ENCODE measurements around the gene HIGD2B. TPM values are rescaled to one million over a fixed set of nuclear protein-coding genes. Genes with fewer than 3 reads are reported as not detected.

HIGD2B gene
- total and polyA plus RNA-seq, 9 of the 15 experiments (the other 6 are each of a cell fraction or from before 2014, with no cell fraction given): 0.04 to 0.18 (median 0.14) TPM; not detected in 6

DNA sequence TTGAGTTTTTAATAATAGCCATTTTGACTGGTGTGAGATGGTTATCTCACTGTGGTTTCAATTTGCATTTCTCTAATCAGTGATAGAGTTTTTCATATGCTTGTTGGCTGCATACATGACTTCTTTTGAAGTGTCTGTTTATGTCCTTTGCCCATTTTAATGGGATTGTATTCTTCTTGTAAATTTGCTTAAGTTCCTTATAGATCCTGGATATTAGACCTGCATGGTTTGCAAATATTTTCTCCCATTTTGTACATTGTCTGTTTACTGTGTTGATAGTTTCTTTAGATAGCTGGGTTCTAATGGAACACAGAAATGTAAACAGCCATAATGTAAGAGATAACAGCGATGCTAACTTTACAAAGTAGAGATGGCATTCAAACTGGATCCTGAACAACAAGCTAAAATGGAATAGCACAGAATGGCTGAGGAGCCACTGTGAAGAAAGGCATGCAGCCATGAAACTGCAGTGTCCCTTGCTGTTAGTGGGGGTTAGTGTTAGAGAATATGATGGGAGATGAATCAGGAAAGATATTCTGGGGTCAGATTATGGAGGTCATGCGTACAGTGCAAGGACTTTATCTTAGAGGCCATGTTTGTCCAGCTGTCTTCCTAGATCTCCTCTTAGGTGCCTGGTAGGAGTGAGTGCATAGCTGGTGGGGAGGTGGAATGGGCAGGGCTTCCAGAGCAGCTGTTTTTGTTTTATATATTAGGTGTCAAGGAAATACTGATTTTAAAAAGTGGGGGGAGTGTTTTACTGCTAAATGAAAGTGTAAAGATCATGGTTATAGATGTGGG, 48.2 kb upstream of the HIGD2B start (continued):
- TF ChIP-seq, protein P1, sequence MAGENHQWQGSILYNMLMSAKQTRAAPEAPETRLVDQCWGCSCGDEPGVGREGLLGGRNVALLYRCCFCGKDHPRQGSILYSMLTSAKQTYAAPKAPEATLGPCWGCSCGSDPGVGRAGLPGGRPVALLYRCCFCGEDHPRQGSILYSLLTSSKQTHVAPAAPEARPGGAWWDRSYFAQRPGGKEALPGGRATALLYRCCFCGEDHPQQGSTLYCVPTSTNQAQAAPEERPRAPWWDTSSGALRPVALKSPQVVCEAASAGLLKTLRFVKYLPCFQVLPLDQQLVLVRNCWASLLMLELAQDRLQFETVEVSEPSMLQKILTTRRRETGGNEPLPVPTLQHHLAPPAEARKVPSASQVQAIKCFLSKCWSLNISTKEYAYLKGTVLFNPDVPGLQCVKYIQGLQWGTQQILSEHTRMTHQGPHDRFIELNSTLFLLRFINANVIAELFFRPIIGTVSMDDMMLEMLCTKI (IDR thresholded peaks at IDR 0.05; ENCODE audit: partially characterized antibody): no peak
- TF ChIP-seq ZBTB17 (CRISPR knock-in tag; IDR thresholded peaks at IDR 0.05): no peak
- no peak for TF ChIP-seq SREBF1 (IDR thresholded peaks at IDR 0.05; ENCODE audit: borderline replicate concordance, low read depth, low read length)
- no peak for TF ChIP-seq JUNB (CRISPR knock-in tag; conservative IDR thresholded peaks at IDR 0.05)
- TF ChIP-seq TAL1 (IDR thresholded peaks at IDR 0.05): peak; percentile 17; the same call in 1 of the 2 replicates
- TF ChIP-seq RBM34 (IDR thresholded peaks at IDR 0.05; ENCODE audit: borderline replicate concordance, insufficient read depth, low read length): no peak
- TF ChIP-seq DNMT1 (IDR thresholded peaks at IDR 0.05): no peak
- TF ChIP-seq ARID1B (IDR thresholded peaks at IDR 0.05): peak; percentile 33; the same call in 1 of the 2 replicates
- TF ChIP-seq, protein P2, sequence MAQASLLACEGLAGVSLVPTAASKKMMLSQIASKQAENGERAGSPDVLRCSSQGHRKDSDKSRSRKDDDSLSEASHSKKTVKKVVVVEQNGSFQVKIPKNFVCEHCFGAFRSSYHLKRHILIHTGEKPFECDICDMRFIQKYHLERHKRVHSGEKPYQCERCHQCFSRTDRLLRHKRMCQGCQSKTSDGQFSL (CRISPR knock-in tag; IDR thresholded peaks at IDR 0.05): no peak
- TF ChIP-seq, protein P2 (tag; IDR thresholded peaks at IDR 0.05): no peak
- TF ChIP-seq GATA2 (CRISPR knock-in tag; IDR thresholded peaks at IDR 0.05): no peak
- peak; percentile 61 for TF ChIP-seq CBFA2T3 (IDR thresholded peaks at IDR 0.05)
- no peak for TF ChIP-seq EWSR1 (IDR thresholded peaks at IDR 0.05; ENCODE audit: borderline replicate concordance, low read depth, partially characterized antibody)
- TF ChIP-seq CBFA2T2 (conservative IDR thresholded peaks at IDR 0.05): peak; percentile 25; the same call in 1 of the 2 replicates

Measured in K562 (cell line).